Measurements from ENCODE around the gene SPRED1.

- TF ChIP-seq, protein P1, sequence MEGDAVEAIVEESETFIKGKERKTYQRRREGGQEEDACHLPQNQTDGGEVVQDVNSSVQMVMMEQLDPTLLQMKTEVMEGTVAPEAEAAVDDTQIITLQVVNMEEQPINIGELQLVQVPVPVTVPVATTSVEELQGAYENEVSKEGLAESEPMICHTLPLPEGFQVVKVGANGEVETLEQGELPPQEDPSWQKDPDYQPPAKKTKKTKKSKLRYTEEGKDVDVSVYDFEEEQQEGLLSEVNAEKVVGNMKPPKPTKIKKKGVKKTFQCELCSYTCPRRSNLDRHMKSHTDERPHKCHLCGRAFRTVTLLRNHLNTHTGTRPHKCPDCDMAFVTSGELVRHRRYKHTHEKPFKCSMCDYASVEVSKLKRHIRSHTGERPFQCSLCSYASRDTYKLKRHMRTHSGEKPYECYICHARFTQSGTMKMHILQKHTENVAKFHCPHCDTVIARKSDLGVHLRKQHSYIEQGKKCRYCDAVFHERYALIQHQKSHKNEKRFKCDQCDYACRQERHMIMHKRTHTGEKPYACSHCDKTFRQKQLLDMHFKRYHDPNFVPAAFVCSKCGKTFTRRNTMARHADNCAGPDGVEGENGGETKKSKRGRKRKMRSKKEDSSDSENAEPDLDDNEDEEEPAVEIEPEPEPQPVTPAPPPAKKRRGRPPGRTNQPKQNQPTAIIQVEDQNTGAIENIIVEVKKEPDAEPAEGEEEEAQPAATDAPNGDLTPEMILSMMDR (IDR thresholded peaks at IDR 0.05), result no peak
- no peak for TF ChIP-seq REST (IDR thresholded peaks at IDR 0.05; ENCODE audit: insufficient read depth in 1 of 2, low read depth in 2 of 2, low read length in 1 of 2)
Observed at GRCh38 chr15:38324939-38325647, 72.5 kb downstream of the SPRED1 start.

Measured in Panc1 (cell line).